Astrocyte (in vitro differentiated cells and primary cell): ENCODE measurements around the gene SALL4. TPM values are rescaled to one million over a fixed set of nuclear protein-coding genes. Genes with fewer than 3 reads are reported as not detected.
"Not testable (repeated sequence)": the region's sequence is repeated elsewhere in the genome, so short reads cannot be mapped to it uniquely, and the experiment has no call there.

Experiments used
- DNase-seq: peaks from one replicate; pipeline ENCODE4 v3.0.0-alpha.2; 2010; ENCODE audit warnings: low read depth
- FAIRE-seq: peaks from 2 replicates; lab custom pipeline; 2011; peaks lifted over from hg19 to GRCh38; lab: Jason Lieb, UNC
- H2AFZ ChIP-seq: 2 replicates; pipeline ENCODE4 v1.6.0; 2012; ENCODE audit warnings: low read depth, low read length, inconsistent platforms
- H3K27ac ChIP-seq: 2 replicates; pipeline ENCODE4 v1.5.1; 2011; ENCODE audit warnings: low read depth, low read length, inconsistent platforms
- H3K27me3 ChIP-seq: 2 replicates; pipeline ENCODE4 v1.6.0; 2011; ENCODE audit warnings: low read length, inconsistent platforms; ENCODE audit not compliant: insufficient read depth
- H3K36me3 ChIP-seq: 2 replicates; pipeline ENCODE4 v1.5.1; 2011; ENCODE audit warnings: low read length, inconsistent platforms; ENCODE audit not compliant: insufficient read depth
- H3K4me1 ChIP-seq: 2 replicates; pipeline ENCODE4 v1.5.1; 2011; ENCODE audit warnings: low read length, inconsistent platforms; ENCODE audit not compliant: insufficient read depth
- H3K4me2 ChIP-seq: 2 replicates; pipeline ENCODE4 v1.6.0; 2012; ENCODE audit warnings: low read length, inconsistent platforms
- H3K4me3 ChIP-seq: 2 replicates; pipeline ENCODE4 v1.5.1; 2011; ENCODE audit warnings: low read depth, mild to moderate bottlenecking, low read length, inconsistent platforms; ENCODE audit not compliant: insufficient read depth
- H3K79me2 ChIP-seq: 2 replicates; pipeline ENCODE4 v1.6.0; 2012; ENCODE audit warnings: mild to moderate bottlenecking, low read length, inconsistent platforms; ENCODE audit not compliant: insufficient read depth
- H3K9ac ChIP-seq: 2 replicates; pipeline ENCODE4 v1.6.0; 2012; ENCODE audit warnings: mild to moderate bottlenecking, low read length, inconsistent platforms
- H3K9me3 ChIP-seq: 2 replicates; pipeline ENCODE4 v1.5.1; 2012; ENCODE audit warnings: low read depth, mild to moderate bottlenecking, low read length, inconsistent platforms; ENCODE audit not compliant: insufficient read depth
- H4K20me1 ChIP-seq: 2 replicates; pipeline ENCODE4 v1.6.0; 2012; ENCODE audit warnings: low read length, inconsistent platforms; ENCODE audit not compliant: insufficient read depth
- H3K27ac Mint-ChIP-seq: one replicate; pipeline ENCODE4 v1.8.0; 2021; ENCODE audit warnings: mild to moderate bottlenecking, mixed read lengths; ENCODE audit not compliant: unreplicated experiment
- H3K27me3 Mint-ChIP-seq: one replicate; pipeline ENCODE4 v1.8.0; 2021; ENCODE audit warnings: low read depth, mixed read lengths; ENCODE audit not compliant: unreplicated experiment
- H3K36me3 Mint-ChIP-seq: one replicate; pipeline ENCODE4 v1.8.0; 2021; ENCODE audit warnings: low read depth, mixed read lengths; ENCODE audit not compliant: unreplicated experiment
- H3K4me1 Mint-ChIP-seq: one replicate; pipeline ENCODE4 v1.8.0; 2021; ENCODE audit warnings: low read depth, mixed read lengths; ENCODE audit not compliant: unreplicated experiment
- H3K4me3 Mint-ChIP-seq: one replicate; pipeline ENCODE4 v1.8.0; 2021; ENCODE audit warnings: mild to moderate bottlenecking, moderate library complexity, mixed read lengths; ENCODE audit not compliant: unreplicated experiment
- H3K9me3 Mint-ChIP-seq: one replicate; pipeline ENCODE4 v1.8.0; 2021; ENCODE audit warnings: mild to moderate bottlenecking, mixed read lengths; ENCODE audit not compliant: unreplicated experiment
- EZH2 ChIP-seq: IDR thresholded peaks from 2 replicates; pipeline ENCODE4 v1.6.1; 2012; ENCODE audit warnings: mild to moderate bottlenecking, low read length, inconsistent platforms; ENCODE audit not compliant: insufficient read depth
- total RNA-seq: library from RNA; stranded (reverse); gene quantifications from 2 replicates; pipeline ENCODE4 v1.2.1, GENCODE V29; 2021
- TF ChIP-seq, protein P1 (sequence below): IDR thresholded peaks from 2 replicates; pipeline ENCODE4 v1.5.1; 2011; ENCODE audit warnings: low read depth, mild to moderate bottlenecking, inconsistent platforms, low read length, moderate library complexity; ENCODE audit not compliant: insufficient read depth

The SALL4 gene
- total RNA-seq, 1 donor from 2014 or later: 21.7 TPM

- Mint-ChIP-seq H3K36me3 (no peaks in the 10 kb centered on the region), H3K27ac (no peak overlapping the region), H3K27me3 (no peaks in the 10 kb centered on the region), H3K4me1 (no peaks in the 10 kb centered on the region), H3K4me3 (peak overlapping the region; percentile 82), H3K9me3 (no peaks in the 10 kb centered on the region)
- TF ChIP-seq, protein P1, sequence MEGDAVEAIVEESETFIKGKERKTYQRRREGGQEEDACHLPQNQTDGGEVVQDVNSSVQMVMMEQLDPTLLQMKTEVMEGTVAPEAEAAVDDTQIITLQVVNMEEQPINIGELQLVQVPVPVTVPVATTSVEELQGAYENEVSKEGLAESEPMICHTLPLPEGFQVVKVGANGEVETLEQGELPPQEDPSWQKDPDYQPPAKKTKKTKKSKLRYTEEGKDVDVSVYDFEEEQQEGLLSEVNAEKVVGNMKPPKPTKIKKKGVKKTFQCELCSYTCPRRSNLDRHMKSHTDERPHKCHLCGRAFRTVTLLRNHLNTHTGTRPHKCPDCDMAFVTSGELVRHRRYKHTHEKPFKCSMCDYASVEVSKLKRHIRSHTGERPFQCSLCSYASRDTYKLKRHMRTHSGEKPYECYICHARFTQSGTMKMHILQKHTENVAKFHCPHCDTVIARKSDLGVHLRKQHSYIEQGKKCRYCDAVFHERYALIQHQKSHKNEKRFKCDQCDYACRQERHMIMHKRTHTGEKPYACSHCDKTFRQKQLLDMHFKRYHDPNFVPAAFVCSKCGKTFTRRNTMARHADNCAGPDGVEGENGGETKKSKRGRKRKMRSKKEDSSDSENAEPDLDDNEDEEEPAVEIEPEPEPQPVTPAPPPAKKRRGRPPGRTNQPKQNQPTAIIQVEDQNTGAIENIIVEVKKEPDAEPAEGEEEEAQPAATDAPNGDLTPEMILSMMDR: no peak
- TF ChIP-seq EZH2: no peak
- peaks cover 6% of the 10 kb centered on the region for H3K4me1 ChIP-seq
- peaks cover 30% of the 10 kb centered on the region for H3K79me2 ChIP-seq
- H4K20me1 ChIP-seq: no peaks in the 10 kb centered on the region
- no peak overlapping the region for H3K27ac ChIP-seq
- H2AFZ ChIP-seq: peak overlapping the region; percentile 88
- H3K9ac ChIP-seq: peak overlapping the region; percentile 86
- peak overlapping the region; percentile 80 for H3K4me3 ChIP-seq
- peak overlapping the region; percentile 94 for H3K4me2 ChIP-seq
- no peaks in the 10 kb centered on the region for H3K36me3 ChIP-seq
- FAIRE-seq: no peak
- H3K27me3 ChIP-seq: no peaks in the 10 kb centered on the region
- H3K9me3 ChIP-seq: no peaks in the 10 kb centered on the region
- DNase-seq: peak; percentile 18
Observed at GRCh38 chr20:51766994-51767866, 35.1 kb downstream of the SALL4 start.

GRCh38 chr20:51765381-51765780 lies 36.9 kb downstream of the SALL4 start:
- not testable (repeated sequence) for H3K27ac Mint-ChIP-seq, H3K36me3 Mint-ChIP-seq, FAIRE-seq, H3K27ac ChIP-seq, H3K27me3 ChIP-seq, H3K36me3 ChIP-seq, H3K4me3 Mint-ChIP-seq, H3K4me3 ChIP-seq, H3K9ac ChIP-seq, H3K9me3 ChIP-seq, H4K20me1 ChIP-seq, H3K4me1 Mint-ChIP-seq, H3K27me3 Mint-ChIP-seq, H3K4me2 ChIP-seq, H2AFZ ChIP-seq, DNase-seq, H3K4me1 ChIP-seq, H3K9me3 Mint-ChIP-seq
- peaks cover 36% of the 10 kb centered on the region for H3K79me2 ChIP-seq

- no peak for TF ChIP-seq EZH2
- TF ChIP-seq, protein P1: no peak
- Histone ChIP-seq H4K20me1 (no peaks in the 10 kb centered on the region), H3K9ac (no peak overlapping the region), H3K4me3 (no peak overlapping the region), H3K4me2 (no peak overlapping the region), H3K9me3 (no peaks in the 10 kb centered on the region), H3K27me3 (no peaks in the 10 kb centered on the region), H3K27ac (no peak overlapping the region), H3K36me3 (no peaks in the 10 kb centered on the region), H3K79me2 (peaks cover 46% of the 10 kb centered on the region), H2AFZ (no peak overlapping the region), H3K4me1 (peaks cover 12% of the 10 kb centered on the region)
- H3K4me3 Mint-ChIP-seq: no peak overlapping the region
- no peaks in the 10 kb centered on the region for H3K27me3 Mint-ChIP-seq
- peaks cover 13% of the 10 kb centered on the region for H3K4me1 Mint-ChIP-seq
- peaks cover 4% of the 10 kb centered on the region for H3K9me3 Mint-ChIP-seq
- no peak for FAIRE-seq
- H3K27ac Mint-ChIP-seq: no peak overlapping the region
- H3K36me3 Mint-ChIP-seq: no peaks in the 10 kb centered on the region
- DNase-seq: peak; percentile 55
Observed at GRCh38 chr20:51763965-51764602, 38.2 kb downstream of the SALL4 start.
